Renal cortical epithelial cell (primary cell): Measurements from ENCODE around the gene F11. TPM values are rescaled to one million over a fixed set of nuclear protein-coding genes. Genes with fewer than 3 reads are reported as not detected.
A peak's percentile ranks its signal among the peaks of the same experiment; 100 is the strongest.
"Not testable (repeated sequence)": the region's sequence is repeated elsewhere in the genome, so short reads cannot be mapped to it uniquely, and the experiment has no call there.

Experiments used
- DNase-seq: peaks from one replicate; pipeline ENCODE4 v3.0.0-alpha.2; 2011; ENCODE audit warnings: low read depth
- total RNA-seq: library from RNA; depleted of rRNA; stranded (reverse); fragments of >200 nt; gene quantifications from 2 replicates; pipeline ENCODE4 v1.2.3, GENCODE V29; 2014

Gene F11
- 0.45 TPM in 1 of 2 replicates, not detected in the other for total RNA-seq

DNA sequence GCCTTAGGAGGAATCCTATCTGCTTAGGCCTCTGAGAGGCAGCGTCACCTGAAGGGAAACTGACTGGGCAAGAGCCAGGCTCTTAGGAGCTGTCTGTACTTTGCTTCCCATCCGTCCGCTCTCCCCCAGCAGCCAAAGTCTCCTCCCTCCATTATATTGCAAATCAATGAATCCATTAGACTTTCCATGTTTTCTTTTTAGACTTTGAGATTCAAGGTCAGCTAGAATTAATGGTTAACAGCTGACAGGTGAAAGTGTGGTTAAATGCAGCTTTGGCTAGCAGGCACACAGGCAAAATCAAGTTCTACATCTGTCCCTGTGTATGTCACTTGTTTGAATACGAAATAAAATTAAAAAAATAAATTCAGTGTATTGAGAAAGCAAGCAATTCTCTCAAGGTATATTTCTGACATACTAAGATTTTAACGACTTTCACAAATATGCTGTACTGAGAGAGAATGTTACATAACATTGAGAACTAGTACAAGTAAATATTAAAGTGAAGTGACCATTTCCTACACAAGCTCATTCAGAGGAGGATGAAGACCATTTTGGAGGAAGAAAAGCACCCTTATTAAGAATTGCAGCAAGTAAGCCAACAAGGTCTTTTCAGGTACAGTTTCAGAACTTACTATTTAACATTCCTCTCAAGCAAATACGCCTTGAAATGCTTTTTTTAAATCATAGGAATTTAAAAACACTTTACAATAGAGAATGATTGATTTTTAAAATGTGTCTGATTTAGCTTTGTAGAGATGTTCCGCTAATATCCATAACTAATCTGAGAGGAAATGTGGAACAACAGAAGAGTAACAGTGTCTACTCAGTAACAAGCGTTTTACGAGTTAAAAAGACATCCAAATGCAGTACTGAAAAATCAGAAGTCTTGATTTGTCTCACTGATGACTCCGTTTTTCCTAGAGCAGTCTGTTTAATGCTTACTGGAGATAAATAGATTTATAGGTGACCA is at the start of gene F11:
Gene F11, plus strand, starts transcription at position 507 of the 970 bp plus-strand sequence. CDS start 948 bp downstream, outside the sequence.
- peak; percentile 49 for DNase-seq

DNA sequence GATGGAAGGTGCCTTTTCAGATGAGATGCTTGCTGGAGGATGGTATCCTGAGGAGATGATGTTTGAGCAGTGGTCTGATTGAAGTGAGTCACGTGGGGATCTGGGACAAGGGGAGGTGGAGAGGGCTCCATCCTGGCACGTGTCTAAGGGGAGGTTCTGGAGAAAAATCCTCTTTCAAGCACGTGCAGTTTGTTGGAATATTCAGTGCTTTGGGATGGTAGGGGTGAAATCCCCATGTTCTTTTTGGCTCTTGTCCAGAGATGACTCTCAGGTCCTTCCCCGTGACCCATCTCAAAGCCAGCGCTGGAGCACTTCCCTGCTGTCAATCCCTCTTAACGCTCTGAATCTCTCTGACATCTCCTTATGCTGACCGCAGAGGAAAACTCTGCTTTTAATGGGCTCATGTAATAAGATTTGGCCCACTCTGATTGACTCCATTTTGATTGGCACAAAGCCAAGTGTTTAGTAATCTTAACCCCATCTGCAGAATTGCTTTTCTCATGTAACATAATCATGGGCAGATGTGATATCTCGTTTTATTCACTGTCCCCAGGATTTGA is 49.4 kb upstream of the F11 start:
- no peak for DNase-seq

DNA sequence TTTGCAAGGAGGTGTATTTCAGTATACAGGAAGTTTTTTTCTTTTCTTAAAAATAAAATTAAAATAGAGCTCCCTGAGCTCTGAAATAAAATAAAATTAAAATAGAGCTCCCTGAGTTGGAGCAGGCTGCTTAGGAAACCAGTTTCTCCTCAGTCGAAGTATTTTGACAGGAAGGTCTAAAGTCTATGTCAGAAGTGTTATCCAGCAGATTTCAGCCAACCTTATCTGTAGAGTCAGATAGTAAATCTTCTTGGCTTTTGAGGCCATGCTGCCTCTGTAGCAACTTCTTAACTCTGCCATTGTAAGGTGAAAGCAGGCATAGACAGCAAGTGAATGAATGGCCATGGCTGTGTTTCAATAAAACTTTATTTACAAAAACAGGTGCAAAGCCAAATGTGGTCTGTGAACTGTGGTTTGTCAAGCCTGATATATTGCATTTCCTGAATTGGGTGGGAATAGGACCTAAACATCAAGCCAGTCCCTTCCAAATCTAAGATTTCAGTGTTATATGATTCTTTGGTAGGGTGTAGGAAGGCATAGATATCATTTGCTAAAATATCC is 48.2 kb upstream of the F11 start:
- no peak for DNase-seq

DNA sequence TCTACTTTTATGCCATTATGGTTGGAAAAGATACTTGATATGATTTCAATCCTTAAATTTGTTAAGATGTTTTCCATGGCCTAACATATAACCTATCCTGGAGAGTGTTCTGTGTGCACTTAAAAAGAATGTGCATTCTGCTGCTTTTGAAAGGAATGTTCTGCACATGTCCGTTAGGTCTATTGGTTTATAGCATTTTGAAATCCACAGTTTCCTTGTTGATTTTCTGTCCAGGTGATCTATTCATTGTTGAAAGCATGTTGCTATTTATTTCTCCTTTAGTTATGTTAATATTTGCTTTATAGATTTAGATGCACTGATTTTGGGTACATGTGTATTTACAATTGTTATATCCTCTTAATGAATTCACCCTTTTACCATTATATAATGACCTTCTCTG is 44.4 kb upstream of the F11 start:
- no peak for DNase-seq

DNA sequence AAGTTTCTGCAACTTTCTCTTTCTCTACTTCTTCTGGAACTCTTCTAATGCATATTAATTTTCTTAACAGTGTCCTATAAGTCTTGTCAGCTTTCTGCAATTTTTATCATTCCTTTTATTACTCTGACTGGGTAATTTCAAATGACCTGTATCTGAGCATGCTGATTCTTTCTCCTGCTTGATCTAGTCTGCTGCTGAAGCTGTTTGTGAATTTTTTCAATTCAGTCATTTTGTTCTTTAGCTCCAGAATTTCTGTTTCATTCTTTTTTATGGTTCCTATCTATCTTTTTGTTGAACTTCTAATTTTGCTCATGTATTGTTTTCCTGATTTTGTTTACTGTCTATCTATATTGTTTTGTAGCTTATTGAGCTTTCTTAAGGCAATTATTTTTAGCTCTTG is 40.1 kb upstream of the F11 start:
- DNase-seq: no peak

DNA sequence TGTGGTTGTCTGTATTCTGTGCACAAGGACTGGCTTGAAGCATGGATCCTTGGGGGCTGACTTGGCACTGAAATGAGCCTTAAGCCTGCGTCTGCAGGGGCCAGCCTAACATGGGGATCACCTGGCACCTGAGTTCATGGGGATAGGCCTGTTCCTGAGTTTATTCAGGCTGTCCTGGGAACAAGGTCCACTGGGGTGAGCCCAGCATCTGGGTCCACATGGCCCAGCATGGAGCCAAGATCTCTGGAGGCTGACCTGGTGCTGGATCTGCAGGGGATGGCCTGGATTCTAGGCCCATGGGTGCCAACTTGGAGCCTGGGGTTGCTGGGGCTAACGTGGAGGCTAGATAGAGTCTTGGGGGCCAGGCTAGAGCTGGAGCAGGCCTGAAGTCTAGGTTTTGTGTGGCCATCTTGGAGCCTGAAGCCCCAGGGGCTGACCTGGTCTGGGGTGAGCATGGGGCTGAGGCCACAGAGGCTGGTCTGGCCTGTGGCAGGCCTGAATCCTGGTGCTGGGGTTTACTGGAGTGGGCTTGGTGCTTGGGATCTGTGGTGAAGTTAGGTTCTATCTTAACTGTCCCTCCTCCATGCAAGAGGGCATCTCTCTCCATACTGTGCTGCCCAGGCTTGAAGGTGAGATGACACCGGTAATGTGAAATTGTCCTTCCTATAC is 39.3 kb upstream of the F11 start:
- no peak for DNase-seq

DNA sequence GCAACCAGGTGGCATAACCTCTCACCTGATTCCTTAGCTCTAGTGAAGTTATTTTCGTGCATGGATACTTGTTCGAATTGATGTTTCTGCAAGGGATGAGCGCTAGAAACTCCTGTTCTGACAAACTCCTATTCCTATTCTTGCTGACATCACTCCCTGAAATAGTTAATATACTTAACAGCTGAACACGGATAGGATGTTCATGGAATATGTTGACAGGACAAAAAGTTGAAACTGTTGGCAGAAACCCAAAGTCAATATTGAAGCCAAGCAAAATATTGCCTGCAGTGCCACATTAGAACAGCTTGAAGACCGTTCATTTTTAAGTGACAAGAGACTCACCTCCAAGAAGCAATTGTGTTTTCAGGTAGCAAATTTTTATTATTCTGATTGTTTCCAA is 38.8 kb upstream of the F11 start, which contains the start of gene KLKB1:
Gene KLKB1, plus strand, starts transcription at position 287 of the 400 bp plus-strand sequence. CDS start 689 bp downstream, outside the sequence.
- DNase-seq: peak; percentile 26

DNA sequence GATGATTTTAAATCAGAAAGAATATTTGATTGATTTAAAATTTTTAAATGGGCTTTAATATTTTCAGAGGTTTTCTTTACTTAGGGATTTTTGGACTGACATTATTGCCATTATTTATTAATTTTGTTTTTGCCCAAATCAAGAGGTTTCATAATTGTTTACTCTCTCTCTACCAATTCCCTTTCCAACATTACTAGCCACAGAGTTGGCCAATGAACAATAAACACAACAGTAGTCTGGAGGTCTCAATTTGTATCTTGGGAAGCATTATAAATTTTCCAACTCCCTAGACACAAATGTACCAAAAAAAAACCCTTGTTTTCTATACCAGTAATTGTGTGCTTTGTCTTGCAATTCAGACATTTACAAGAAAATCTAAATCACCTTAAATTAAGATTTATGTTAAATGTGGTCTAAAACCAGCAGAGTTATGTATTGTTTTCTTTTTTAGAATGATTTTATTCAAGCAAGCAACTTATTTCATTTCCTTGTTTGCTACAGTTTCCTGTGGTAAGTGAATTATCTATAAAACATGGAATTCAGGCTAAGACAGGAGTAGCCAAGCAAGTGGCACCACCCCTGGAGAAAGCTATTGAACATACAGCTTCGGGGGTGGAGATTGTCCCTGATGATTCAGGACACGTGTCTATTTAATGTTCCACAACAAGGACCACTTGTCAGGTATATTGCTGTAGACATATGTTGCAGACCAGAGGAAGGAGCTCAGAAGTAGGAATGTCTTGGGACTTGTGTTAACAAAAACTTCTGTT is 38.1 kb upstream of the F11 start:
- peak; percentile 46 for DNase-seq

DNA sequence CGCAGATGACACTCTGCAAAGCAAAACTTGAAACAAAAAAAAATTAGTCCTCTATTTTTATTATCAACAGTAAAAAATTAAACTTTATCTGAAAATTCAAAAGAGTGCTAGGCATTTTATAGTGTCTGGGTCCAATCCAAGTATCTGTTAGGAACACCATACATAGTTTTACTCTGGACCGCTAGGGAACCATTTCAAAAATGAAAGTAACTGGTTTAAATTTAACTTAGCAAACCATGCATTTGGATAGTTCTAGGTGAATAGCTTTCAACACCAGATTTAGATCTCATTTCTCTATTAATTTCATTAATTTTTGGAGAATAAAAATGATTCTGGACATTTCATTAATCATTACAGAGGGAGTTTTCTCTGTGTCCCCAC is 37.5 kb upstream of the F11 start:
- DNase-seq: peak; percentile 31

DNA sequence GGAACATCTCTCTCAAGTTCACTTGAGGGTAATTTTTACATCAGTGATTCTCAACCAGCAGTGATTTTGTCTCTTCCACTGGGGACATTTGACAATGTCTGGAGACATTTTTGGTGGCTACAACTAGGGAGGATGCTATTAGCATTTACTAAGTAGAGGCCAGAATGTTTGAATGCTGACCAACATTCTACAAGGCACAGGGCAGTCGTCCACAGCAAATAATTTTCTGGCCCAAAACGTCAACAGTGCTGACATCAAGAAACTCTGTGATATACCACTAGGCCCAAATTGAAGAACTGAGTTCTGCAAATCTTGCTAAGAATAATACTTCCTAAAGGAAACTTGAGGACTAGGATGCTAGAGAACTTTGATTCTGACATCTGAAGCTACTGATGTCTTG is 31.6 kb upstream of the F11 start:
- DNase-seq: no peak

DNA sequence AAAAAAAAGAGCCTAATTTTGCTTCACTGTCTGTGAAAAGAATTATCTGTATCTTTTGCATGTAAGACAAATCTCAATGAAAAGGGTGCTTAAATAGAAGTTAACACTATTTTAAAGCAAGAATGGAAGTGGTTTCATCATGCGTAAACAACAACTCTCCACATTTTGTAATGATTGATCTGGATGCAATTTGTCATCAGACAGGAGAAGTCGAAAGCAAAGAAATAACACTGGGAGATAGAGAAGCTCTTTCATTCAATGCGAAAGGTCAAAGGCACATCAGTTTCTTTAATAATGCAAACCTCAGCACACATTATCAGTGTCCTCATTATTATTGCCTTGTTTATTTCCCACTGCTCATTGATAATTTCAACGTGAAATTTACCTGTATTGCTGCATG is 29.9 kb upstream of the F11 start:
- no peak for DNase-seq

DNA sequence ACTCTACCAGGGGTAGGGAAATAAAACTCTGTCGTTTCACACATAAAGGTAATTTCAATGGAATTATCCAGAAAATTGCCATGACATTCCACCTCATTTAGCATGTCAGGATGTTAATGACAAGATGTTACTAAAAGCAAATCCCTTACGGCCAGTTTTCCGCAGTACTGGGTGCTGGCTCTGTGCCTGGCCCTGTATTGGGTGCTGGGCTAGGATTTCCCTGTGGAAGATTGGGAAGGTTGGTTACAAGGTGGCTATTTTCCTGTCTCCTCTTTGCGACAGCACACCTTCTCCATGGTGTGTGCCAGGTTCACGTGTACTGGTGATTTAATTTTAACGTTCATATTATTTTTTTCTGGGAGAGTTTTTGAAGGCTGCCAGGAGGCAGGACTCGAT is 25.5 kb upstream of the F11 start:
- no peak for DNase-seq

DNA sequence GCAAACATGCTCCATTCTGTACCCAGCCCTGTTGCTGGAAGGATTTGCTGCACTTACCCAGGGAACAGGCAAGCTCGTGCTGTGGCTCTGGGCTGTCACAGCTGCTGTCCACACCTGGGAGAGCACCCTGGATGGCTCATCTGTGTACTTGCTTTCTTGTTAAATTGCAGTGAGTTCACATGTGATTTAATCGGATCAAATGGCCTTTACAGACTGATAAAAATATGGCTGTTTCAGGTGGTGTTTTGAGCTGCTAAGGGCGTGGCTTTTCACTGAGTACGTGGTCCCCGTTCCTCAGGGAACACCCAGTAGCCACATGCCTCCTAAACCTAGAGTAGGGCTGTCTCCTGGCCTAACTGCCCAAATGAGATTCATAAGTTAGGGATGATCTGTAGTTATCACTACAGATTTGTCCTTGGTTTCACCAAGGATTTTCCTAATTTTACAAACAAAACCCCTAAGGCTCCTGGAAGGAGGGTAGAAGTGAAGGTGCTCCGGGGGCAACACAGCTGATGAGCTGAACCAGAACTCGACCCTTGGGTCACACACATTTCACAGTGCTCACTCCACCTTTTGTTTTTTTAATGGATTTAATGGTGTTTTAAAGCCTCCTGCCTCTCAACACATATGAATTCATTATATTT is 25.0 kb upstream of the F11 start:
- DNase-seq: no peak

DNA sequence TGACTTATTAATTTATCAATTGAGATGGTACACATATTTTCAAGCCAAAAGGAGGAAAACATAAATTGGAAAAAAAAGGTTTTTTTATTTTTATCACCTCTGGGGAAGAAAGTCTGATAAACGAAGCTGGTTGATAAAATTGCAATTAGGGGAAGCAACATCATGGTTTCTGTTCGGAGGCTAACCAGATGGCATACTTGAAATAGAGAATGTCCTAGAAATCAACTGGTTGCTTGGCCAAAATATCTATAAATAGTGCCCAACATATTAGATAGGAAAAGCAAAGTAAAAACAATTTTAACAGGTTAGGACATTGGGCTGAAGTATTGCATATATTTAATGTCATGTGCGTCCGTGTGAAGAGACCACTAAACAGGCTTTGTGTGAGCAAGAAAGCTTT is 24.4 kb upstream of the F11 start:
- DNase-seq: no peak

DNA sequence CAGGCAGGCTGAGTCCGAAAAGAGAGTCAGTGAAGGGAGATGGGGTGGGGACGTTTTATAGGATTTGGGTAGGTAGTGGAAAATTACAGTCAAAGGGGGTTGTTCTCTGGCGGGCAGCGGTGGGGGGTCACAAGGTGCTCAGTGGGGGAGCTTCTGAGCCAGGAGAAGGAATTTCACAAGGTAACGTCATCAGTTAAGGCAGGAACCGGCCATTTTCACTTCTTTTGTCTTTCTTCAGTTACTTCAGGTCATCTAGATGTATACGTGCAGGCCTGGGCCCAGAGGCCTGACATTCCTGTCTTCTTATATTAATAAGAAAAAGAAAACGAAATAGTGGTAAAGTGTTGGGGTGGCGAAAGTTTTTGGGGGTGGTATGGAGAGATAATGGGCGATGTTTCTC is 24.0 kb upstream of the F11 start:
- DNase-seq: not testable (repeated sequence)

DNA sequence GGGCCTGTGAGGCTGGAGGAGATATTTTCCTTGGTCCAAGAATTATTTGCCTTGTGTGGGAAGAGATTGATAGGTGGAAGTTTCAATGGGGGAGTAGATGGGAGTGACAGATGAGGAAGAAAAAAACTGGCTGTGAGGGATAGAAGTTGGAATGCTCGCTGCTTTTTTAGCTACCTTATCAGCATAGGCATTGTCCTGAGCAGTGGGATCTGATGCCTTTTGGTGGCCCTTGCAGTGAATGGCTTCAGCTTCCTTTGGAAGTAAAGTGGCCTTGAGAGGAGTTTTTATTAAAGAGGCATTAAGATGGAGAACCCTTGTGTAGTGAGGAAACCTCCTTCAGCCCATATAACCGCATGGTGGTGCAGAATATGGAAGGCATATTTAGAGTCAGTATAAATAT is 22.7 kb upstream of the F11 start:
- no peak for DNase-seq

DNA sequence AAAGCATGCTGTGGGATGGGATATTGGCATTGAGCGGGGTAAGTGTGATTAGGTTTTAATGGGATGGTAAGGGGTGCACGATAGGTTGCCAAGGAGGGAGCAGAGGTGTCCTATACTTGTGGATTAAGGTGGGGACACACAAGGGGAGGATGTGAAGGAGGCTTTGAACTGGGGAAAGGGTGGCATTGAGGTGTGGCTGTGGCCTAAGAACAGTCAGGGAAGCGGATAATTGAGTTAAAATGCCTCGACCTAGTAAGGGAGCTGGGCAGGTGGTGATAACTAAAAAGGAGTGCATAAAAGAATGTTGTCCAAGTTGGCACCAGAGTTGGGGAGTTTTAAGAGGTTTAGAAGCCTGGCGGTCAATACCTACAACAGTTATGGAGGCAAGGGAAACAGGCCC is 21.2 kb upstream of the F11 start:
- DNase-seq: no peak

DNA sequence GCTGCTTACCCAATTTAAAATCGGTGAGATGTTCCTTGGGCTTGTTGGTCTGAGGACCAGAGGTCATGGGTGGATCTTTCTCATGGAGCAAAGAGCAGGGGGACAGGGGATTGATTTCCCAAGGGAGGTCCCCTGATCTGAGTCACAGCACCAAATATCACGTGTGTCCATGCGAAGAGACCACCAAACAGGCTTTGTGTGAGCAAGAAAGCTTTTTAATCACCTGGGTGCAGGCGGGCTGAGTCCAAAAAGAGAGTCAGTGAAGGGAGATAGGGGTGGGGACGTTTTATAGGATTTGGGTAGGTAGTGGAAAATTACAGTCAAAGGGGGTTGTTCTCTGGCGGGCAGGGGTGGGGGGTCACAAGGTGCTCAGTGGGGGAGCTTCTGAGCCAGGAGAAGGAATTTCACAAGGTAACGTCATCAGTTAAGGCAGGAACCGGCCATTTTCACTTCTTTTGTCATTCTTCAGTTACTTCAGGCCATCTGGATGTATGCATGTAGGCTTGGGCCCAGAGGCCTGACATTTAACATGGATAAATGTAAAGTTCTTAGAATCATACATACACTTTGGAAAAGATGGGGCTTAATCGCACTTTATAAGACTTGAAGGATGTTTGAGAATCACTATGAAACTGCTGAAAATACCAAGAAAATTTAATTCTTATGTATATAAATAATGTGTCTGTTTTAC is 18.8 kb upstream of the F11 start:
- DNase-seq: not testable (repeated sequence)

DNA sequence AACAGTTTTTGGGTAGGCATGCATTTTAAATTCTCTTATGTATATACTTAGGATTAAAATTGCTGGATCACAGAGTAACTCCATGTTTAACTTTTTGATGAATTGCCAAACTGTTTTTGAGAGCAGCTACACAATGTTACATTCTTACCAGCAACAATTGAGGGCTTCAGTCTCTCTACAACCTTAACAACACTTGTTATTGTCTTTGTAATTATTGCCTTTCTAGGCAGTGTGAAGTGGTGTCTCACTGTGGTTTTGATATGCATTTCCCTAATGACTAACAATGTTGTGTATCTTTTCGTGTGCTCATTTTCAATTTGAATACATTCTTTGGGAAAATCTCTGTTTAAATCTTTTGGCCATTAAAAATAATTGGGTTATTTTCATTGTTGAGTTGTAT is 17.3 kb upstream of the F11 start:
- DNase-seq: no peak
